OCI-LY1 (cell line): ENCODE results near the gene CREB3L2.

Experiments
- H2AFZ ChIP-seq: fragments of 200-600 bp; sonication (generic), shearing (Covaris generic); 2 replicates; pipeline ENCODE4 v1.6.0; 2014; ENCODE audit warnings: antibody characterized with exemption, mild to moderate bottlenecking, low read length
- H3F3A ChIP-seq: fragments of 200-600 bp; sonication (generic), shearing (Covaris generic); 2 replicates; pipeline ENCODE4 v1.6.0; 2014; ENCODE audit warnings: mild to moderate bottlenecking, antibody characterized with exemption, low read length, moderate library complexity; ENCODE audit not compliant: insufficient read depth
- H3K27ac ChIP-seq: fragments of 200-600 bp; sonication (generic); 2 replicates; pipeline ENCODE4 v1.5.1; 2014; ENCODE audit warnings: low read length, mixed run types, mild to moderate bottlenecking, low read depth; ENCODE audit not compliant: poor library complexity, severe bottlenecking
- H3K27me3 ChIP-seq: fragments of 200-600 bp; sonication (generic); 2 replicates; pipeline ENCODE4 v1.6.0; 2014; ENCODE audit warnings: antibody characterized with exemption, mild to moderate bottlenecking, low read length, moderate library complexity; ENCODE audit not compliant: insufficient read depth
- H3K36me3 ChIP-seq: fragments of 200-600 bp; sonication (generic); 2 replicates; pipeline ENCODE4 v1.6.1; 2014; ENCODE audit warnings: mild to moderate bottlenecking, antibody characterized with exemption, low read length, moderate library complexity, mixed read lengths; ENCODE audit not compliant: insufficient read depth
- H3K4me1 ChIP-seq: fragments of 200-600 bp; sonication (generic); 2 replicates; pipeline ENCODE4 v1.5.1; 2014; ENCODE audit warnings: mild to moderate bottlenecking, low read length, moderate library complexity; ENCODE audit not compliant: insufficient read depth, severe bottlenecking
- H3K4me2 ChIP-seq: fragments of 200-600 bp; sonication (generic), shearing (Covaris generic); 2 replicates; pipeline ENCODE4 v1.6.1; 2014; ENCODE audit warnings: low read length
- H3K4me3 ChIP-seq: fragments of 200-600 bp; sonication (generic); 2 replicates; pipeline ENCODE4 v1.5.1; 2014; ENCODE audit warnings: low read length, low read depth, mild to moderate bottlenecking, mixed read lengths; ENCODE audit not compliant: poor library complexity, severe bottlenecking
- H3K79me2 ChIP-seq: fragments of 200-600 bp; shearing (Covaris generic); 2 replicates; pipeline ENCODE4 v1.6.1; 2016; ENCODE audit warnings: mixed run types, low read length, mixed read lengths; ENCODE audit not compliant: insufficient read depth
- H3K9ac ChIP-seq: fragments of 200-600 bp; sonication (generic), shearing (Covaris generic); 2 replicates; pipeline ENCODE4 v1.6.1; 2014; ENCODE audit warnings: mild to moderate bottlenecking, low read length, mixed read lengths
- H3K9me2 ChIP-seq: fragments of 200-600 bp; sonication (generic), shearing (Covaris generic); 2 replicates; pipeline ENCODE4 v1.6.1; 2014; ENCODE audit warnings: low read depth, mild to moderate bottlenecking, low read length, mixed read lengths
- H3K9me3 ChIP-seq: fragments of 200-600 bp; shearing (Covaris generic); 2 replicates; pipeline ENCODE4 v1.6.1; 2014; ENCODE audit warnings: low read length, mixed read lengths
- H4K20me1 ChIP-seq: fragments of 200-600 bp; sonication (generic), shearing (Covaris generic); 2 replicates; pipeline ENCODE4 v1.6.0; 2016; ENCODE audit warnings: mild to moderate bottlenecking, low read length; ENCODE audit not compliant: insufficient read depth
- CTCF ChIP-seq: fragments of 200-600 bp; sonication (generic), shearing (Covaris generic); IDR thresholded peaks from 2 replicates; pipeline ENCODE4 v1.5.1; 2017; ENCODE audit warnings: mild to moderate bottlenecking, antibody characterized with exemption, low read length, moderate library complexity, mixed read lengths
- EZH2 ChIP-seq: fragments of 200-600 bp; sonication (generic), shearing (Covaris generic); IDR thresholded peaks from 2 replicates; pipeline ENCODE4 v1.8.0; 2017; ENCODE audit warnings: borderline replicate concordance, mixed run types, mild to moderate bottlenecking, antibody characterized with exemption, low read length, moderate library complexity, mixed read lengths

CREB3L2 gene

GRCh38 chr7:137915266-137915665 is 86.6 kb downstream of the CREB3L2 start:
- H3K9me3 ChIP-seq = no peaks in the 10 kb centered on the region
- H3K9ac ChIP-seq = no peak overlapping the region
- no peak overlapping the region for H3K4me3 ChIP-seq
- H2AFZ ChIP-seq = no peak overlapping the region
- H3K4me2 ChIP-seq = no peak overlapping the region
- H4K20me1 ChIP-seq = no peaks in the 10 kb centered on the region
- H3K4me1 ChIP-seq = no peaks in the 10 kb centered on the region
- no peak overlapping the region for H3K27ac ChIP-seq
- H3K27me3 ChIP-seq = no peaks in the 10 kb centered on the region; the same call in 1 of the 2 replicates
- H3K36me3 ChIP-seq = no peaks in the 10 kb centered on the region
- no peaks in the 10 kb centered on the region for H3K79me2 ChIP-seq
- no peak for TF ChIP-seq EZH2
- no peak for TF ChIP-seq CTCF
- H3K9me2 ChIP-seq = no peaks in the 10 kb centered on the region
- no peaks in the 10 kb centered on the region for H3F3A ChIP-seq

- Histone ChIP-seq H3F3A (no peaks in the 10 kb centered on the region), H3K36me3 (no peaks in the 10 kb centered on the region)
Measured at GRCh38 chr7:137913985-137914384, 87.9 kb downstream of the CREB3L2 start.

GRCh38 chr7:137909042-137909441 is 92.8 kb downstream of the CREB3L2 start:
- Histone ChIP-seq H3K36me3 (no peaks in the 10 kb centered on the region), H3K9me2 (no peaks in the 10 kb centered on the region), H4K20me1 (no peaks in the 10 kb centered on the region), H3K9ac (no peak overlapping the region), H3K4me2 (no peak overlapping the region), H3K27ac (no peak overlapping the region), H3K79me2 (no peaks in the 10 kb centered on the region), H3K4me1 (no peaks in the 10 kb centered on the region), H3K27me3 (no peaks in the 10 kb centered on the region; the same call in 1 of the 2 replicates), H3K4me3 (no peak overlapping the region), H3K9me3 (no peaks in the 10 kb centered on the region), H3F3A (no peaks in the 10 kb centered on the region), H2AFZ (no peak overlapping the region)
- TF ChIP-seq CTCF = no peak
- TF ChIP-seq EZH2 = no peak

More at GRCh38 chr7:137913985-137914384, 87.9 kb downstream of the CREB3L2 start:
- Histone ChIP-seq H4K20me1 (no peaks in the 10 kb centered on the region), H3K9me2 (no peaks in the 10 kb centered on the region), H3K9me3 (no peaks in the 10 kb centered on the region), H3K27me3 (no peaks in the 10 kb centered on the region), H3K9ac (no peak overlapping the region), H3K4me3 (no peak overlapping the region), H3K4me2 (no peak overlapping the region), H3K4me1 (no peaks in the 10 kb centered on the region), H2AFZ (no peak overlapping the region), H3K79me2 (no peaks in the 10 kb centered on the region), H3K27ac (no peak overlapping the region)
- no peak for TF ChIP-seq EZH2
- TF ChIP-seq CTCF = no peak
